SK-N-MC (cell line): ENCODE results near the gene LHFPL2.

Experiments used
- EZH2 ChIP-seq: fragments of 200-600 bp; sonication (generic); IDR thresholded peaks from one replicate; pipeline ENCODE4 v1.6.1; 2017; ENCODE audit warnings: antibody characterized with exemption
- FOXP2 ChIP-seq: optimal IDR thresholded peaks from 2 replicates; pipeline ENCODE3; 2011; ENCODE audit warnings: mild to moderate bottlenecking, moderate library complexity; ENCODE audit not compliant: insufficient read depth; ENCODE audit errors: extremely low read length, control extremely low read depth
- POLR2AphosphoS5 ChIP-seq: IDR thresholded peaks from 2 replicates; pipeline ENCODE4 v1.6.1; 2012; ENCODE audit warnings: mild to moderate bottlenecking, low read depth, low read length, borderline replicate concordance

DNA sequence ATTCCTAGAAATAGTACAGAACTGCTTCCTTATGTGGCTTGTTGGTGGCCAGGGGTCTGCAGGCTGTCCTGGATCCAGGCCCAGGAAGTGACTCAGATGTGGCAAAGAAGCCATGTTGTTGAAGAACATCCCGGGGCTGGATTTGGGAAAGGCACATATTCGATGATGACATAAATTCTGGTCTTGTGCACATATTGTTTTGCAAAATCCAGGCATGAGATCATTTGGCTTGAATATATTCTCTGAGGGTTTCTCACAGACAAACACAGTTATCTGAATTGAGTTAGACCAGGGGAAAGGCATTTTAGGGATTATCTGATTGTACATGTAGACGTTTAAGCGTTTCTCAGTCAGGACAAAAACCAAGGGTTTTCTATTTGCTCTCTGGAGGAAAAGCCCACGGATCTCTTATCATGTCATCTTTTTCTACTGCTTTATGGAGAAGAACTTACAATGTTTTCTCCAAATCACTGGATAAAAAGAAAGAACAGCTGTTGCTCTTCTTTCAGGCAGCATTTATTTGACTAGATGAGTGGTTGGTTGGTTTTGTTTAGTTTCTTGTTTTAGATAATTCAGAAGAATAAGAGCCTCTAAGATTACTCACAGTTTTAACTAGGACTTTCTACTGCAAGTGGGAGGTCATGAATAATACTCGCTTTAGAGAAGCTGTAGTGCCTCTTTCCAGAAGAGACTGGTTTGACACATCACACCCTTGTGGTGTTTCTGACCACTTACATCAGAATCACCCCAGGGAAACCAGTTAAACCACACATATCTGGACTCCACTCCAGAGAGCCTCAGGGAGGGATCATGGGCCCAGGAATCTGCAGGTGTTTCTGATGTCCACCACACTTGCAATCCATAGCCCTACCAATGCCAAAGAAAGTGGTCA is 29.5 kb upstream of the LHFPL2 start:
- TF ChIP-seq EZH2, result no peak
- TF ChIP-seq POLR2AphosphoS5, result no peak
- TF ChIP-seq FOXP2, result no peak
